ENCODE measurements around the gene GABBR1. TPM values are rescaled to one million over a fixed set of nuclear protein-coding genes. Genes with fewer than 3 reads are reported as not detected.

Gene GABBR1
- polyA plus RNA-seq, 1 donor from 2014 or later, result 108 TPM

GRCh38 chr6:29558439-29559079 is 74.4 kb downstream of the GABBR1 start:
- H3K79me2 ChIP-seq (replicated peaks; ENCODE audit: insufficient read depth, low read length), result no peaks in the 10 kb centered on the region
- H3K9me2 ChIP-seq (ENCODE audit: insufficient read depth, low read length), result no peaks in the 10 kb centered on the region
- H3K4me3 ChIP-seq (ENCODE audit: low read length), result no peak overlapping the region
- H3F3A ChIP-seq (ENCODE audit: insufficient read depth, low read length, poor library complexity, severe bottlenecking), result no peaks in the 10 kb centered on the region
- H3K9ac ChIP-seq (ENCODE audit: low read length), result no peak overlapping the region
- TF ChIP-seq SMC3 (conservative IDR thresholded peaks at IDR 0.05; ENCODE audit: poor library complexity) (no peak), RAD21 (conservative IDR thresholded peaks at IDR 0.05) (no peak), REST (IDR thresholded peaks at IDR 0.05; ENCODE audit: borderline replicate concordance) (no peak), EZH2 (IDR thresholded peaks at IDR 0.05; ENCODE audit: borderline replicate concordance, insufficient read depth, low read length, poor library complexity, severe bottlenecking) (no peak), TAF1 (IDR thresholded peaks at IDR 0.05; ENCODE audit: low read depth) (no peak), POLR2AphosphoS5 (IDR thresholded peaks at IDR 0.05) (no peak), EP300 (conservative IDR thresholded peaks at IDR 0.05; ENCODE audit: poor library complexity, severe bottlenecking) (no peak), CTCF (IDR thresholded peaks at IDR 0.05; ENCODE audit: poor library complexity, severe bottlenecking) (no peak), MXI1 (conservative IDR thresholded peaks at IDR 0.05; ENCODE audit: poor library complexity, severe bottlenecking) (no peak)
- H4K20me1 ChIP-seq (ENCODE audit: insufficient read depth), result no peaks in the 10 kb centered on the region
- no peak overlapping the region for H2AFZ ChIP-seq (ENCODE audit: low read depth, low read length)
- H3K9me3 ChIP-seq (ENCODE audit: low read length), result no peaks in the 10 kb centered on the region
- no peaks in the 10 kb centered on the region for H3K36me3 ChIP-seq (ENCODE audit: insufficient read depth, low read length)
- H3K27me3 ChIP-seq (ENCODE audit: insufficient read depth, low read depth, low read length), result peaks cover 29% of the 10 kb centered on the region
- no peak overlapping the region for H3K4me2 ChIP-seq (ENCODE audit: low read length)
- H3K27ac ChIP-seq (ENCODE audit: low read length), result no peak overlapping the region

- Histone ChIP-seq H3K27me3 (ENCODE audit: insufficient read depth, low read depth, low read length) (peaks cover 41% of the 10 kb centered on the region), H3K4me3 (ENCODE audit: low read length) (no peak overlapping the region), H4K20me1 (ENCODE audit: insufficient read depth) (no peaks in the 10 kb centered on the region), H3K4me2 (ENCODE audit: low read length) (no peak overlapping the region), H3K9me2 (ENCODE audit: insufficient read depth, low read length) (no peaks in the 10 kb centered on the region), H3K9ac (ENCODE audit: low read length) (no peak overlapping the region), H3K27ac (ENCODE audit: low read length) (no peak overlapping the region), H3K9me3 (ENCODE audit: low read length) (no peaks in the 10 kb centered on the region), H3K79me2 (replicated peaks; ENCODE audit: insufficient read depth, low read length) (no peaks in the 10 kb centered on the region), H3K36me3 (ENCODE audit: insufficient read depth, low read length) (no peaks in the 10 kb centered on the region), H2AFZ (ENCODE audit: low read depth, low read length) (no peak overlapping the region), H3F3A (ENCODE audit: insufficient read depth, low read length, poor library complexity, severe bottlenecking) (no peaks in the 10 kb centered on the region)
- TF ChIP-seq REST (IDR thresholded peaks at IDR 0.05; ENCODE audit: borderline replicate concordance), result no peak
- no peak for TF ChIP-seq TAF1 (IDR thresholded peaks at IDR 0.05; ENCODE audit: low read depth)
- TF ChIP-seq CTCF (IDR thresholded peaks at IDR 0.05; ENCODE audit: poor library complexity, severe bottlenecking), result no peak
- TF ChIP-seq EZH2 (IDR thresholded peaks at IDR 0.05; ENCODE audit: borderline replicate concordance, insufficient read depth, low read length, poor library complexity, severe bottlenecking), result no peak
- TF ChIP-seq RAD21 (conservative IDR thresholded peaks at IDR 0.05), result no peak
- TF ChIP-seq EP300 (conservative IDR thresholded peaks at IDR 0.05; ENCODE audit: poor library complexity, severe bottlenecking), result no peak
- TF ChIP-seq MXI1 (conservative IDR thresholded peaks at IDR 0.05; ENCODE audit: poor library complexity, severe bottlenecking), result no peak
- no peak for TF ChIP-seq POLR2AphosphoS5 (IDR thresholded peaks at IDR 0.05)
- TF ChIP-seq SMC3 (conservative IDR thresholded peaks at IDR 0.05; ENCODE audit: poor library complexity), result no peak
Observed at GRCh38 chr6:29557320-29557719, 75.7 kb downstream of the GABBR1 start.
